GM18858 (cell line): ENCODE results near the gene AP1M1.
"Not testable (repeated sequence)": the region's sequence is repeated elsewhere in the genome, so short reads cannot be mapped to it uniquely, and the experiment has no call there.

Experiments
- ATAC-seq: cut with Tn5 transposase; IDR thresholded peaks from one replicate; pipeline ENCODE4 v1.9.1; 2021; ENCODE audit not compliant: unreplicated experiment

Gene AP1M1

DNA sequence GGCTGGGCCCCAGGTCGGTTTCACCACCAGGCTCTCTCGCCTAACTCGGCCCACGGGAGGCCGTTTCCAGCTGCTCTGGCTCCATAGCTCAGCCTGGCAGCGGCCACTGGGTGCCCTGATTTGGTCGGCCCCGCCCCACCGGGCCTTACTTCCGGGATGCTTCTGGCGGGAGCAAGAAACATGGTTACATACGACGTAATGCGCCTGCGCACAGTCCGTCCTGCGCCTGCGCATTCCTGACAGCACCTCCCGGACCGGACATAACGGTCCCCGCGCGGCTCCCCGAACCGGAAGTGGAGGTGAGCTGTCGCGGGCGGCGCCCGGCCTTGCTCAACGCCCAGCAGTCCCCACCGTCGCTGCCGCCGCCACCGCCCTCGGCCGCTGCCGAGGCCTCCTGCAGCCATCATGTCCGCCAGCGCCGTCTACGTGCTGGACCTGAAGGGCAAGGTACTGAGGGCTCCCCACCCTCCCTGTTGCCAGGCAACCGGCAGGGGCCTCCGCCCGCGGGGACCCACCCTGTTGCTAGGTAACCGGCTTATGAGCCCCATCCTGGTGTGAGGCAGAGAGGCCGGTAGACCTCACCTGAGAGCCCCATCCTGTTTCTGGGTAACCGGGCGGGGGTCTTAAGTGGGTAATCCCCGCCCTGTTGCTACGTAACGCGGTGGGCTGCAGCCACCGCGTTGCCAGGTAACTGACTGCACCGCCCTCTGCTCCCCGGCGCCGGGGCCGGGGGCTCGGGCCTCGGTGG, at the start of gene AP1M1:
AP1M1 (plus strand) TSS at position 290 of the 748 bp plus-strand sequence; CDS start at position 406, 116 bp downstream.
- peak; percentile 73 for ATAC-seq

- ATAC-seq: no peak
Observed at GRCh38 chr19:16148443-16149229, 49.1 kb upstream of the AP1M1 start.

DNA sequence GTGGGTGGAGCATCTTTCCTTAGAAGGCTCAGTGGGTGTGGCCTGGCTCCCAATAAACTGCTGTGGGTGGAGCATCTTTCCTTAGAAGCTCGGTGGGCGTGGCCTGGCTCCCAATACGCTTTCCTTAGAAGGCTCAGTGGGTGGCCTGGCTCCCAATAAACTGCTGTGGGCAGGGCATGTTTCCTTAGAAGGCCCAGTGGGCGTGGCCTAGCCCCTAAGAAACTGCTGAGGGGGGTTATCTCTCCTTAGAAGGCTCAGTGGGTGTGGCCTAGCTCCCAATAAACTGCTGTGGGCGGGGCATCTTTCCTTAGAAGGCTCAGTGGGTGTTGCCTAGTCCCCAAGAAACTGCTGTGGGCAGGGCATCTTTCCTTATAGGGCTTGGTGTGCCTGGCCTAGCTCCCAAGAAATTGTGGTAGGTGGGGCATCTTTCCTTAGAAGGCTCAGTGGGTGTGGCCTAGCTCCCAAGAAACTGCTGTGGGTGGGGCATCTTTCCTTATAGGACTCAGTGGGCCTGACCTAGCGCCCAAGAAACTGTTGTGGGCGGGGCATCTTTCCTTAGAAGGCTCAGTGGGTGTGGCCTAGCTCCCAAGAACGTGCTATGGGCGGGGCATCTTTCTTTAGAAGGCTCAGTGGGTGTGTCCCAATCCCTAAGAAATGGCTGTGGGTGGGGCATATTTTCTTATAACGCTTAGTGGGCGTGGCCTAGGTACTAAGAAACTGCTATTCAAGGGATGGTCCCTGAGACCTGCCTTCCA, 44.0 kb upstream of the AP1M1 start:
- ATAC-seq: no peak

DNA sequence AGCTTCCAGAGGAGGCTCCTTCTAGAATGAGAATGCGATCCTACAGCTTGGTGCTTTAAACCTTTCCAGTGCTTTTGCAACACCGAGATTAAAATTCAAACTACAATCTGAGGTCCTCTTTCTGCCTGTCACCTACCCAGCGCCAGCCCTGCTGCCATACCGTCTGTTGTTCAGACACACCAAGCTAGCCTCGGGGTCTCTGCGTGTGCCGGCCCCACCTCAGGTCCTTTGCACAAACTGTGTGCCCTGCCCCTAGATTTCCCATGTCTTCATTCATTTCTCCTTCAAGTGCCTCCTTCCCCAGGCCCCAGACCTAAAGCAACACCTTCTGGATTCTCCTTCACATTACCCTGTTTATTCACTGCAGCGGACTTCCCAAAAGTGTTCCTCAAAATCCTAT, 43.2 kb upstream of the AP1M1 start:
- ATAC-seq: no peak

DNA sequence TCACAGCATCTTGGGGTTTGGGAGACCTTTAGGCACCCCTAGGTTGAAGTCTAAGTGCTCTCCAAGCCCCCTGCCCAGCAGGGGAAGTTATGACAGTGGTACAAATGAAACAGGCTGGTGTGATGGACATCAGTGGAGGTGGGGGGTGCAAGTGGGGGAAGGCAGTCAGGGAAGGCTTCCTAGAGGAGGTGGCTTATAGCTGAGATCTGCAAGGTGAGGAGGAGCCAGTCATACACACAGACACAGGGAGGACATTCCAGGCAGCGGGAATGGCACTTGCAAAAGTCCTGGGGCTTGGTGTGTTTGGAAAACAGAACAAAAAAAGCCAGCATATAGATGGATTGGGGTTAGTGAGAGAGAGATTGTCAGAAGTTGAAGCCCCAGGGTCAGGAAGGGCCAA, 42.6 kb upstream of the AP1M1 start:
- no peak for ATAC-seq

- ATAC-seq: no peak
Observed at GRCh38 chr19:16156904-16157303, 40.8 kb upstream of the AP1M1 start.

- ATAC-seq: no peak
Observed at GRCh38 chr19:16157601-16158000, 40.1 kb upstream of the AP1M1 start.

DNA sequence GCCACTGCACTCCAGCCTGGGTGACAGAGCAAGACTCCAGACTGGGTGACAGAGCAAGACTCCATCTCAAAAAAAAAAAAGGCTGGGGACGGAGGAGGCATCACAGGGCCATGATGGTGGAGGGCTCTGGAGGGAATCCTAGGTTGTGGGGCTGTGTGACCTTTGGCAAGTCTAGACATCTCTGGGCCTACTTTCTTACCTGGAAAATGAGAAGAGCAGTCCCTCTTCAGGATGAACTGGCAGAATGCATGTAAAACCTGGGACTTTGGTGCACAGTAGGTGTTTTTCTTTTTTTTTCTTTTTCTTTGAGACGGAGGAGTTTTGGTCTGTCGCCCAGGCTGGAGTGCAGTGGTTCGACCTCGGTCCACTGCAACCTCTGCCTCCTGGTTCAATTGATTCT, 38.1 kb upstream of the AP1M1 start:
- no peak for ATAC-seq

- ATAC-seq: no peak
Observed at GRCh38 chr19:16160445-16160942, 37.2 kb upstream of the AP1M1 start.

- ATAC-seq: no peak
Observed at GRCh38 chr19:16160943-16161560, 36.7 kb upstream of the AP1M1 start.

DNA sequence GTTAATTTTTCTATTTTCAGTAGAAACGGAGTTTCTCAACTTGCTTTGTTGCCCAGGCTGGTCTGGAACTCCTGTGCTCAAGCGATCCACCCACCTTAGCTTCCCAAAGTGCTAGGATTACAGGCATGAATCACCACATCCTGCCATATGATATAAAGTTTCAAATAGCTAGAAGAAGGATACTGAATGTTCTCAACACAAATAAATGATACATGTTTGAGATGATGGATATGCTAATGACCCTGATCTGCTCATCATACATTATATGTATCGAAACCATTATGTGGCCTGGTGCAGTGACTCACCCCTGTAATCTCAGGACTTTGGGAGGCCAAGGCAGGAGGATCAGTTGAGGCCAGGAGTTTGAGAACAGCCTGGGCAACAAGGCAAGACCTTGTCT, 35.9 kb upstream of the AP1M1 start:
- no peak for ATAC-seq

GRCh38 chr19:16164222-16164890, 33.4 kb upstream of the AP1M1 start:
- ATAC-seq: no peak

GRCh38 chr19:16166417-16166816, 31.3 kb upstream of the AP1M1 start:
- ATAC-seq: no peak

- ATAC-seq: no peak
Observed at GRCh38 chr19:16167055-16167454, 30.7 kb upstream of the AP1M1 start.

DNA sequence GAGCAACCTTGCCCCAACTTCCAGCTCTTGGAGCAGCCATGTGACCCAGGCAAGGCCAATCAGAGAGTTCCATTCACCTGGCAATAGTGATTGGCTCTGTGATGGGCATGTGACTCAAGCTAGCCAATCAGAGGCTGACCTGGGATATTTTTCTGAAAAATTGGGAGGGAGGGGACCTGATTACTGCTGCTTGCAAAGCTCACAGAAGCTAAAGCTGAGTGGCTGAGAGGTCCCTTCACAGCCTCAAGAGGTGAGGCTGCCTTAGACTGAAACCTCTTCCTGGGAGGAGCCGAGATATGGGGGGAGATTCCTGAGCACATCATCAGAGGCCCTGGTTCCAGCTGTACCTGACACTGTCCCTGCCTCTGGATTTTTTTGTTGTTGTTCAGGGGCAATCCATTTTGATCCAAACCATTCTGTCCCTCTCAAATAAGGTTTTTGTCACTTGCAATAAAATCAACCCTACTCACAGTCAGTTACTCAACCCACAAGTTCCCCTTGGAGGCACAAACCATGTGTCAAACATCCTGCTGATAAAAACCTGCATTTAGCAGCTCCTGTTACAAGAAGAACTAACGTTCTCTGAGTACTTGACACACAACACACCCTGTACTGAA, 29.1 kb upstream of the AP1M1 start:
- no peak for ATAC-seq

- ATAC-seq: no peak
Observed at GRCh38 chr19:16170134-16170533, 27.6 kb upstream of the AP1M1 start.

- ATAC-seq: no peak
Observed at GRCh38 chr19:16175954-16176353, 21.8 kb upstream of the AP1M1 start.

DNA sequence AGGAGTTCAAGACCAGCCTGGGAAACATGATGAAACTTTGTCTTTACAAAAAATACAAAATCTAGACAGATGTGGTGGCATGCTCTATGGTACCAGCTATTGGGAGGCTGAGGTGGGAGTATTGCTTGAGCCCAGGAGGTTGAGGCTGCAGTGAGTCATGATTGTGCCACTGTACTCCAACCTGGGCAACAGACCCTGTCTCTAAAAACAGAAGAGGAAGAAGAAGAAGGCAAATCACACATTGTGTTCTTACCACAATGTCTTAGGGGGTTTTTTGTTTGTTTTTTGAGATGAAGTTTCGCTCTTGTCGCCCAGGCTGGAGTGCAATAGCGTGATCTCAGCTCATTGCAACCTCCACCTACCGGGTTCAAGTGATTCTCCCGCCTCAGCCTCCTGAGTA, 18.8 kb upstream of the AP1M1 start:
- ATAC-seq: not testable (repeated sequence)

DNA sequence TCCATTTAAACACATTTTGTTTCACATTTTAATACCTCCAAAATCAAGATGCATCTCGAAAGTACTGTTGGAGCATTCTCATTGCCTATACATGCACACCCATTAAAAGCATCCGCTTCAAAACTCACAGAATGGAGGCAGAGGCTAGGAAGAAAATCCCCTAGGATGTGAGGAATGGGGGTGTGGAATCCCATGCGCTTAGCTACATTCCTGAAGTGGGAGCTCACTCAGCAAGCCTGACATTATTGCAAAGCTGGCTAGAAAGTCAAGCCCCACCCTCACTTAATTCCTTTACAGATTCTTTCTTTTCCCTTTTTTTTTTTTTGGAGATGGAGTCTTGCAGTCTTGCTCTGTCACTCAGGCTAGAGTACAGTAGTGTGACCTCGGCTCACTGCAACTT, 17.1 kb upstream of the AP1M1 start:
- ATAC-seq: no peak

GRCh38 chr19:16184665-16185122, 13.0 kb upstream of the AP1M1 start:
- no peak for ATAC-seq
